ENCODE results near the gene SLC35F6. TPM values are rescaled to one million over a fixed set of nuclear protein-coding genes. Genes with fewer than 3 reads are reported as not detected.

The SLC35F6 gene
- 10 to 100 TPM; 24.8 to 29.1 TPM for total RNA-seq

- no peaks in the 10 kb centered on the region for H3K27me3 ChIP-seq
- H3K4me3 ChIP-seq, result peak within 1 kb of the TSS; percentile 94
- no peaks in the 10 kb centered on the region for H3K9me3 ChIP-seq
- H3K36me3 ChIP-seq, result no peaks in the 10 kb centered on the region
- TF ChIP-seq CTCF (IDR thresholded peaks at IDR 0.05), result no peak
- peaks cover 8% of the 10 kb centered on the region for H3K4me1 ChIP-seq
- H3K9ac ChIP-seq (ENCODE audit: low read depth in 2 of 2, low read length in 2 of 2), result peak within 1 kb of the TSS; percentile 94 to 99
- intact Hi-C loops (cut with DNase I), result no loop called here
- peak; percentile 84 for DNase-seq
- H3K27ac ChIP-seq, result peak within 1 kb of the TSS; percentile 74
Observed at GRCh38 chr2:26764078-26764887, at the start of gene SLC35F6. Gene SLC35F6, plus strand, starts transcription at chr2:26764284. Its CDS starts 66 bp downstream, at chr2:26764350.

GRCh38 chr2:26715528-26716270 lies 48.4 kb upstream of the SLC35F6 start:
- no peak overlapping the region for H3K4me3 ChIP-seq
- H3K9ac ChIP-seq (ENCODE audit: low read depth in 2 of 2, low read length in 2 of 2), result no peak overlapping the region
- peaks cover under 1% of the 10 kb centered on the region for H3K4me1 ChIP-seq
- intact Hi-C loops (cut with DNase I), result no loop called here
- H3K36me3 ChIP-seq, result no peaks in the 10 kb centered on the region
- no peaks in the 10 kb centered on the region for H3K27me3 ChIP-seq
- H3K9me3 ChIP-seq, result no peaks in the 10 kb centered on the region
- DNase-seq, result no peak
- no peak for TF ChIP-seq CTCF (IDR thresholded peaks at IDR 0.05)
- no peak overlapping the region for H3K27ac ChIP-seq

- H3K9ac ChIP-seq (ENCODE audit: low read depth in 2 of 2, low read length in 2 of 2), result no peak overlapping the region
- no peak for TF ChIP-seq CTCF (IDR thresholded peaks at IDR 0.05)
- no peaks in the 10 kb centered on the region for H3K9me3 ChIP-seq
- peaks cover 7% of the 10 kb centered on the region for H3K4me1 ChIP-seq
- no peak for DNase-seq
- H3K36me3 ChIP-seq, result no peaks in the 10 kb centered on the region
- H3K27ac ChIP-seq, result no peak overlapping the region
- H3K4me3 ChIP-seq, result no peak overlapping the region
- no peaks in the 10 kb centered on the region for H3K27me3 ChIP-seq
- intact Hi-C loops (cut with DNase I), result no loop called here
Observed at GRCh38 chr2:26716340-26716739, 47.7 kb upstream of the SLC35F6 start.

- no peak overlapping the region for H3K4me3 ChIP-seq
- no peak overlapping the region for H3K27ac ChIP-seq
- intact Hi-C loops (cut with DNase I), result no loop called here
- H3K27me3 ChIP-seq, result no peaks in the 10 kb centered on the region
- no peaks in the 10 kb centered on the region for H3K9me3 ChIP-seq
- H3K9ac ChIP-seq (ENCODE audit: low read depth in 2 of 2, low read length in 2 of 2), result no peak overlapping the region
- TF ChIP-seq CTCF (IDR thresholded peaks at IDR 0.05), result no peak
- no peaks in the 10 kb centered on the region for H3K36me3 ChIP-seq
- no peak for DNase-seq
- H3K4me1 ChIP-seq, result peaks cover 9% of the 10 kb centered on the region
Observed at GRCh38 chr2:26716769-26717168, 47.3 kb upstream of the SLC35F6 start.

- Histone ChIP-seq H3K27me3 (no peaks in the 10 kb centered on the region), H3K27ac (no peak overlapping the region)
Observed at GRCh38 chr2:26717362-26717761, 46.7 kb upstream of the SLC35F6 start.

More at GRCh38 chr2:26717362-26717761, 46.7 kb upstream of the SLC35F6 start:
- Histone ChIP-seq H3K4me3 (no peak overlapping the region), H3K4me1 (peaks cover 9% of the 10 kb centered on the region), H3K36me3 (no peaks in the 10 kb centered on the region), H3K9me3 (no peaks in the 10 kb centered on the region), H3K9ac (ENCODE audit: low read depth in 2 of 2, low read length in 2 of 2) (no peak overlapping the region)
- intact Hi-C loops (cut with DNase I), result no loop called here
- no peak for DNase-seq
- TF ChIP-seq CTCF (IDR thresholded peaks at IDR 0.05), result no peak

Measured in colonic mucosa (tissue), 4 donors.